NB4 (cell line): ENCODE results near the gene DLX1.

ENCODE experiments used
- DNase-seq: peaks from one replicate; pipeline ENCODE4 v3.0.0; 2010; ENCODE audit warnings: low read depth
- H3K4me3 ChIP-seq: one replicate; pipeline ENCODE4 v1.5.1; 2011; ENCODE audit warnings: mild to moderate bottlenecking, low read depth, low read length, moderate library complexity
- MYC ChIP-seq: IDR thresholded peaks from 2 replicates; pipeline ENCODE4 v1.6.1; 2011; ENCODE audit warnings: low read depth, low read length
- POLR2A ChIP-seq: IDR thresholded peaks from 2 replicates; pipeline ENCODE4 v1.6.1; 2011; ENCODE audit warnings: mild to moderate bottlenecking; ENCODE audit not compliant: insufficient read length; ENCODE audit errors: extremely low read depth
- TF ChIP-seq, protein P1 (sequence below): IDR thresholded peaks from 2 replicates; pipeline ENCODE4 v1.6.1; 2011; ENCODE audit warnings: low read depth, low read length
- TF ChIP-seq, protein P2 (sequence below): IDR thresholded peaks from one replicate; pipeline ENCODE4 v1.5.1; 2012; ENCODE audit warnings: low read depth, low read length

DLX1 gene

DNA sequence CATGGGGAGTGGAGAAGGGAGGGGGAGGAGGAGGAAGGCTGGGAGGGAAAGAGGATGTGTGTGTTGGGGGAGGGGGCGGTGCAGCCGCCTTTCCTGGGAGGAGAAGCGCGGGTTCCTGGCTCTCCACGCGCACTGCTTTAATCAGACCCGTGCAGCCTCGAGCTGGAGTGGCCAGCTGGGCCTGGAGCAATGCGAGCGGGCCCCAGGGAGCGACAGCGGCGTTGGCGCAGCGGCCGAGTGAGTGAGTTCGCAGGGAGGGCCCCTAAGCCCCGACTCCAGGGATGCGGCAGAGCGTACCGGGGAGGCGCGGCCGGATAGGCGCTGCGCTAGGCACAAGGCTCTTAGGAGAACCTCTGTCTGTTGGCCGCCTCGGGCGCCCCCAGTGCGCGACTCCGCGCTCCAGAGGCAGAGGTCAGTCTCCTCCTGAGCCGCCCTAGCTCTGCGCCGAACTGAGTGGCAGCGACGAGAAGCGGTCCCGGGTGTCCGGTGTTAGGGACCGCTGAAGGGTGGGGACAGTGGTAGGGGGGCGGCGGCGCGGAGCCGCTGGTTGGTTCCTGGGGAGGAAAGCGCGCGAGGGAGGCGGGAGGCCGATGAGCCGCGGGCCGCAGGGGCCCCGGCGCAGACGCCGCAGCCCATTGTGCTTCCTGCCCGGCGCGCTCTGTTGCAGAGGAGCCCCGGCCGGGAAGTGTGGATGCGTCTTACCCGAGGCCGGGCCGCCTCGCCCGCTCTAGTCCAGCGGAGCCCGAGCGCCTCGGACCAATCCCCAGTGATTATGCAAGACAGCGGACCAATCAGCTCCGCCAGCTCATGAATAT lies 455 bp upstream of the DLX1 start:
- TF ChIP-seq POLR2A: peak; percentile 72
- TF ChIP-seq, protein P1, sequence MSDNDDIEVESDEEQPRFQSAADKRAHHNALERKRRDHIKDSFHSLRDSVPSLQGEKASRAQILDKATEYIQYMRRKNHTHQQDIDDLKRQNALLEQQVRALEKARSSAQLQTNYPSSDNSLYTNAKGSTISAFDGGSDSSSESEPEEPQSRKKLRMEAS: 0 out of 2 replicates have a peak, but pooled peaks have one; percentile 4
- TF ChIP-seq, protein P2, sequence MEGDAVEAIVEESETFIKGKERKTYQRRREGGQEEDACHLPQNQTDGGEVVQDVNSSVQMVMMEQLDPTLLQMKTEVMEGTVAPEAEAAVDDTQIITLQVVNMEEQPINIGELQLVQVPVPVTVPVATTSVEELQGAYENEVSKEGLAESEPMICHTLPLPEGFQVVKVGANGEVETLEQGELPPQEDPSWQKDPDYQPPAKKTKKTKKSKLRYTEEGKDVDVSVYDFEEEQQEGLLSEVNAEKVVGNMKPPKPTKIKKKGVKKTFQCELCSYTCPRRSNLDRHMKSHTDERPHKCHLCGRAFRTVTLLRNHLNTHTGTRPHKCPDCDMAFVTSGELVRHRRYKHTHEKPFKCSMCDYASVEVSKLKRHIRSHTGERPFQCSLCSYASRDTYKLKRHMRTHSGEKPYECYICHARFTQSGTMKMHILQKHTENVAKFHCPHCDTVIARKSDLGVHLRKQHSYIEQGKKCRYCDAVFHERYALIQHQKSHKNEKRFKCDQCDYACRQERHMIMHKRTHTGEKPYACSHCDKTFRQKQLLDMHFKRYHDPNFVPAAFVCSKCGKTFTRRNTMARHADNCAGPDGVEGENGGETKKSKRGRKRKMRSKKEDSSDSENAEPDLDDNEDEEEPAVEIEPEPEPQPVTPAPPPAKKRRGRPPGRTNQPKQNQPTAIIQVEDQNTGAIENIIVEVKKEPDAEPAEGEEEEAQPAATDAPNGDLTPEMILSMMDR: no peak
- peak; percentile 13; the same call in 1 of the 2 replicates for TF ChIP-seq MYC
- DNase-seq: peak; percentile 98
- H3K4me3 ChIP-seq: peak overlapping the region; percentile 53

DNA sequence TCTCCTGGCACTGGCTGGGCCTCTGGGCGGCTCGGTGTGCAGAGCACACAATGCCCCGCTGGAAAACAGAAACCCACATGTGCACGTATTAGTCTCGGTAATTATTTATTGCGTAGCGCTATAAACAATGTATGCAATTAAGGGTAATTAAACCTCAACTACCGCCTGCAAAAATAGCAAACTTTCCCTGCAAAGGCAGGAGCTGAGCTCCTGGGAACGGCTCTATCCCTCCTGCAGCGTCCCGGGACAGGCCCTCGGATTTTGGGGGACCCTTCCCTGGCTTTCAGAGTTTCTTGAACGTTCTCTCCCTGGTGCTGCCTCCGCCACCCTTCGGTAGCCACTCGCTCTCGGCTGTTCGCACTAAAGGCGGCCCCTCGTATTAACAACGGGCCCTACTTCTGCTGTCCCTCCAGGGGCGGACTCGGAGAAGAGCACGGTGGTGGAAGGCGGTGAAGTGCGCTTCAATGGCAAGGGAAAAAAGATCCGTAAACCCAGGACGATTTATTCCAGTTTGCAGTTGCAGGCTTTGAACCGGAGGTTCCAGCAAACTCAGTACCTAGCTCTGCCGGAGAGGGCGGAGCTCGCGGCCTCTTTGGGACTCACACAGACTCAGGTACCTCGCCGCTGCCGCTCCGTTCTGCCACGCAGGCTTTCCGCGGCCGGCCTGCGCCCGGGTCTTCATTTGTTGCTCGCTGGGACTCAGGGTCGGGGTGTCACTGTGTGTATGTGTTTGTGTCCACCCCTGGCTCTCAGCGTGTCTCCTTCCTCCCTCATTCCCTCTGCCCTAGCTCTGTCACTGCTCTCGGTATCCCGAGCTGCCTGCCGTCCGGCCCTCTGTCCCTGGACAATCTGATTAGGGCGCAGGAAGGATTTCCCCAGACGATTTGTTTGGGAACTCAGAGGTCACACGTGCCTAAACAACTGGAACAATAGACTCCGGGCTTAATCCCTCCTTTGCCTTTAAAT lies 1.2 kb downstream of the DLX1 start:
- TF ChIP-seq MYC (no peak), POLR2A (no peak)
- TF ChIP-seq, protein P1: no peak
- TF ChIP-seq, protein P2: no peak
- peak overlapping the region; percentile 35 for H3K4me3 ChIP-seq
- DNase-seq: peak; percentile 45

DNA sequence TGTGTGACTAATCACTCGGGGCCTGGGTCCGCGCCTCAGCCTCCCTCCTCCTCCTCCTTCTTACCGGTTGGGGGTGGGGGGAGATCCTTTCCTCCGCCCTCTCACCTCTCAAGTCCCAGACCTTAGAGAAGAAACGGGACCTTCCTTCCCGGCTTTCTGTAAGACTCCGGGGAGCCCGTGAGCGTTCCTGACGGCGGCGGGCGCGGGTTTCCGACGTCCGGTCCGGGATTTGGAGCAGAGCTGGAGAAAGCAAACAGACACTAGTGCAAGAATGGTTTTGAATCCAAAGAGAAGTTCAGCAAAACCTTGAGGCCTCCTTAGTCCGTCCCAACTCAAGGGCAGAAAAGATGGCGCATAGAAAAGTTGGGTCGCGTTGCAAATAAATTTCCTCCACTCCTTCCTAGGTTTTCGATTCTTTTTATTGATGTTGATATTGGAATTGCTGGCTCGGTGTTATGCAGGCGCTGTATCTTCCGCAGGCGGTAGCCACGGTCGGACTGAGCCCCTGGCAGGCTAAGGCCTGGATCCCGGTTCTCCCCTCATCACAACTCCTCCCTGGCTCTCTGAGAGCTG lies 2.0 kb downstream of the DLX1 start:
- H3K4me3 ChIP-seq: no peak overlapping the region
- no peak for DNase-seq
- TF ChIP-seq, protein P2: no peak
- TF ChIP-seq POLR2A (no peak), MYC (no peak)
- TF ChIP-seq, protein P1: no peak

DNA sequence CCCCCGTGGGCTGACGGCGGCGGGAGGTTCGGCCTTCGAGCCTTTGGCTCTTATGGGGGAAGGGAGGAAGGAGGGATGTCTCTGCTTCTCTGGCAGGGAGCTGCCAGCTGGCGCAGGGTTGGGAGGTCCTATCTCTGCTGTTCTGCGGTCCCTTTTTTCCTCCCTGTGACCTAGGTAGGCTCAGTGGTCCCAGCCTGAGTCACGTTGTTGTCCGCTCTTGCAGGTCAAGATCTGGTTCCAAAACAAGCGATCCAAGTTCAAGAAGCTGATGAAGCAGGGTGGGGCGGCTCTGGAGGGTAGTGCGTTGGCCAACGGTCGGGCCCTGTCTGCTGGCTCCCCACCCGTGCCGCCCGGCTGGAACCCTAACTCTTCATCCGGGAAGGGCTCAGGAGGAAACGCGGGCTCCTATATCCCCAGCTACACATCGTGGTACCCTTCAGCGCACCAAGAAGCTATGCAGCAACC lies 2.5 kb downstream of the DLX1 start:
- H3K4me3 ChIP-seq: no peak overlapping the region
- DNase-seq: no peak
- TF ChIP-seq, protein P1: no peak
- TF ChIP-seq, protein P2: no peak
- TF ChIP-seq MYC: no peak
- TF ChIP-seq POLR2A: no peak

DNA sequence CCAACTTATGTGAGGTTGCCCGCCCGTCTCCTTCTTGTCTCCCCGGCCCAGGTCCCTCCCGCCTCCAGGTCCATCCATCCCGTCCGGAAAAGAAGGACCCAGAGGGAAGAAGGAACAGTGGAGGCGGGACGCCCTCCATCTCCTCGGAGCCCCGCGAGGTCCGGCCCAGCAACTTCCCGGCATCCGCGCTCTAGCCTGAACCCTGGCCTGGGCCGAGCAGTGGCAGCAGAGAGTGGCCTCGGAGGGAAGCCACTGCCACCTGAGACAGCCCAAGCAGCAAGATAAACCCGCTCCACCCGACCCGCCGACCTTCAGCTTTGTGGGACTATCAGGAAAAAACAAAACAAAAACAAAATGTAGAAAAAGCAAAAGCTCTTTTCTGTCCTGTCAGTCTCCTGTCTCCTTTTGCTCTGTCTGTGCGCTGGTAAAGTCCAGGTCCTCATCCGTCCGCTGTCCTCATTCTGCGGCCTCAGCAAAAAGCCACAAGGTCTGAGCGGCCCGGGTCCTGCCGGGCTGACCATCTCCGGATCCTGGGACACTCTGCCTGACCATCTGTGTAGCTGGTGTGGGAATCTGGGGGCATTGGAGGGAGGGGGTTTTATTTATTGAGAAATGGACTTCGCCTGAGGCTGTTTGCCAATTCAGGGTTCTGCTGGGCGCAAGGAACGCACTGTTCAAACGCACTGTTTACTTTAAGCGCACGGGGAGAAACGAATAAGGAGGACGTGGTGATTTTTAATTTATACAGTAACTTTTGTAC lies 3.1 kb downstream of the DLX1 start:
- H3K4me3 ChIP-seq: no peak overlapping the region
- TF ChIP-seq, protein P2: no peak
- TF ChIP-seq MYC: no peak
- TF ChIP-seq, protein P1: no peak
- TF ChIP-seq POLR2A: no peak
- DNase-seq: no peak
